Measurements from ENCODE around the gene CCDC30. TPM values are rescaled to one million over a fixed set of nuclear protein-coding genes. Genes with fewer than 3 reads are reported as not detected.

The CCDC30 gene
- 10 to 100 TPM in 4 of 5 donors, 1 to 10 TPM in 1; 8.6 to 16.7 (median 14.5) TPM for polyA plus RNA-seq (ENCODE audit: insufficient read depth in 1 of 5, insufficient read length in 5 of 5, low replicate concordance in 1 of 5)
- long read RNA-seq, donor 1, result 0 reads
- long read RNA-seq, donor 2, result 0 reads
- long read RNA-seq, donor 3, partial matches to known transcripts, result 8 of 8 reads
- long read RNA-seq, donor 3, other reads (novel, unspliced or antisense), result 0 of 8 reads
- long read RNA-seq, donor 4, result 0 reads
- long read RNA-seq, donor 5, result 0 reads
- long read RNA-seq, donor 6, result 0 reads
- long read RNA-seq, donor 7, result 0 reads
- long read RNA-seq, donor 8, result 0 reads

DNA sequence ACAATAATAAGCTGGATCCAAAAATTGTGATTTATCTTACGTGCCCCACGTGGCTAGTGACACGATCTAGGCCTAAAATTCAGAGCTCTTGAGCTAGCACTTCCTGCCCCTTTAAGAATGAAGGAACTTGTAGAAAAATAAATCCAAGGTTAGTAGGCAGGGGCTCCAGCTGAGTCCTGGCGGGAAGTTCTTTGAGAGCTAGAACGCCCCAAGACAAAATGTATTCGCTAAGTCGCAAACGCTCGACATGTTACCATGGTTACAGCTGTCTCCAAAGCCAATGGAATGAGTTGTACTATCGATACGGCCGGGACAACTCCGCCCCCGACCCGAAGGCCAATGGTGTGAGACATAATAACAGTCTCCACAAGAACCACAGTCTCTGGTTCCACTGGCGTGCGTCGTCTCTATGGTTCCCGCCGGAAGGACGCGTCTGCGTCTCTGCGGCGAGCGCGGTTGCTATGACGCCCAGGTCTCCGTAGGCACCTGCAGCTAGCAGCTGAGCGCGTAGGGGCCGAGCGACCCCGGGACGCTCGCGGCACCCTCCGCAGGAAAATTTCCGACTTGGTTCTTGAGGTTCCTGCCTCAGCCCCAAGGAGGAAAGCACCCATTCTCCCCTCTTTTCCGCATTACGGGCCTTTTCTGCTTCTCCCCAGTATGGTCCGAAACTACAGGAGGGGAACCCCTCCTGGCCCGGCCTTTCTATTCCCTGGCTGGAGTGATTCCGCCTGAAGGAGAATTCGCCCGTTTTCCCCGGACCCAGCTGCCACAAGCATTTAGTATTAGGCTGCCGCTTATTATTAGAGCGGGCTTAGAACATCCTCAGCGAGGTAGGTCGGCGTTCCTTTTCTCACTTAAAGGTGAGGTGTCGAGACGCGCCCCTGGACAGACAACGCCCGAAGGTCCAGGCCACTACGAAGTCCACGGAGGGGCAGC is at the start of gene CCDC30:
CCDC30 (plus strand) TSS at position 459 of the 936 bp plus-strand sequence. CDS start 17,266 bp downstream, outside the sequence.
- DNase-seq, result peak; percentile 95 to 97

- no peak for DNase-seq
These were observed 48.3 kb upstream of the CCDC30 start for GRCh38 chr1:42414551-42415496.

GRCh38 chr1:42417166-42417565 is 45.9 kb upstream of the CCDC30 start:
- peak; percentile 14 to 41 for DNase-seq

- DNase-seq, result no peak
These were observed 44.6 kb upstream of the CCDC30 start for GRCh38 chr1:42418516-42418915.

DNA sequence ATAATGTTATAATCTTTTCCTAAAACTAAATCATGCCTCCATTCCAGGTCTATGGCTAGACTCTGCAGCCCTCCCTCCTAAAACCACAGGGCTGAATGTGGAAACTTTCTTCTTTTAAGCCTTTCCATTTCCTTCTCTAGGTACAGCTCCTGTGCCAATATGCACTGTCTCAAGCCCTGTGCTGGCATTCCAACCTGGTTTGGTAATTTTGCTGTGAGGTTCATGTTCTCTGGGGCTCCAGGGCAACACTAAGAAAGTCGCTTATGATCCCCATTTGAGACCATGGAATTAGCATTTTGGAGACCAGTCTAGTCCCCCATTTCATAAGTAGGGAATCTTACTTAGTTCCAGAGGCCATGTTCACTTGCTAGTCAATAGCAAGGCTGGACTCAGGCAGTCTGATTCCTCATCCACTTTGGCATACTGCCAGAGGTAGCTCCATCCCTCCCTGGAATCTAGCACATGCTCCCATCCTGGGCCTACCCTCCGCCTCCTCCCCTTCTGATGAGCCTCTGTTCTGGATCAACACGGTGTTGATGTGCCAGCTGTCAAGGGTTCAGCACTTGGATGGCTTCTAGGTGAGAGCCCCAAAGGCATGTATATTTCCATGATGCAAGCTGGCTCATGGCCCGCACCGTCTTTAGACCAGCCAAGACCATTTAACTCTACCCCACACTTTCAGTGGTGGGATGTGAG is 43.8 kb upstream of the CCDC30 start:
- peak; percentile 53 to 58 for DNase-seq

- no peak for DNase-seq
These were observed 43.0 kb upstream of the CCDC30 start for GRCh38 chr1:42420121-42420520.

DNA sequence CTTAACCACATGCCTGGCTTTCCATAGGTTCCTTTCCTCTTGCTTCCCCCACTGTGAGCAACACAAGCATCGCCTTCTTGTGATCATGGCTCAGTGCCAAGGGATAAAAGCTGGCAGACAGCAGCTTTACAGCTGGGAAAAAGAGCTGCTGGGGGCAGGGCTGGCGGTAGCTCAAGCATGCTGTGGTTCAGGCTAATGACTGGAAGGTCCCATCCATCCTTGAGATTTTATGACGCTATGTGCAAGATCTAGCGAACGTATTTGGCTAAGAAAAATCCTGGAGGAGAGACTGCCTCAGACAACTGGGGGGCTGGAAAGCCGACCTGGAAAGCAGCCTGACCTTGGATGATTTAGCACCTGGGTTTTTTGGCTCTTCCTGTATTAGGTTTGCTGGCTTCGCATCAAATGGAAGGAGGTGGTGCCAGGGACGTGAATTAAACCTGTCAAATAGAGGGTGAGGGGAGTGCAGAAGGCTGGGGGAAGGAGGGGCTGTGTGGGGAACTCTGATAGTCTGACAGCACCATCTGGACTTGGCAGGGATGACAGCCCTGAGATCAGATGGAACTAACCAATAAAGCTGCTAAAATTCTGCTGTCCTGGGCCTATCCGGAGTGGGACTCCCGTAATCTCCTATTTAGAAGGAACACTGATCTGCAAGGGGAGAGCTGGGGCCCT is 42.0 kb upstream of the CCDC30 start:
- DNase-seq, result peak; percentile 84 to 85

DNA sequence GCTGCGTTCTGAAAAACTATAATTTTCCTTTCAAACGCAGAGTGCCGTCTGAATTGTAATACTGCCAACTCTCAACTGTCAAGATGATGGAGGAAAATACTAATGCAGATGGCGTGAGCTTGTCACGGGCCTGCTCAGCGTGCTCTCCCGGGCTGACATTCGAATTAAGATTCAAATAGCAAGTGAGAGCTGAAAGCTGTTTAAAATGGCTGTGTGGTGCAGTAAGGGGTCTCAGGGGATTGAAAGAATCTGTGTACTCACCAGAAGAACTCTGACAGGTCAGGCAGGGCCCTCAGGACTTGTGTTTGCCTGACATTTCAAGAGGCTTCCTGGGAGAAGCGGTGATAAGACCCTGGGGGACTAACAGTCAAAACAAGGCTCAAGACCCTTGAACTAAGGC is 40.3 kb upstream of the CCDC30 start:
- no peak for DNase-seq

DNA sequence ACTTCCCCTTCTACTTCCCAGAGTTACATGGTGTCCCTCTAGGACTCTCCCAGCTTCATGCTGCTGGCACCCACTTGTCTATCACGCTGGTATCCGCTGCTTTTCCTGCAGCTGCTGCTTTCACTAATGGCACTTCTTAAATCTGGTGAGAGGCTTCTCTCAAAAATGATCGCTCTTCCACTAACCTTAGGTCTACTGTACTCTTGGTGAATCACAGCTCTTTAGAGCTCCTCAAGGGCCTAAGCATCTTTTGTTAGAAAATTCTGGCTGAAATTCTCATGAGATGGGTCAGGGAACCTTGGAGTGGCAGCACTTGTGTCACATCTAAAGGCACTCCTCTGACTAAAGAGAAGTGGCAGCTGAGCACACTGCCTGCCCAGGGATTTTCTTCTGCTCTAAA is 39.4 kb upstream of the CCDC30 start:
- no peak for DNase-seq

DNA sequence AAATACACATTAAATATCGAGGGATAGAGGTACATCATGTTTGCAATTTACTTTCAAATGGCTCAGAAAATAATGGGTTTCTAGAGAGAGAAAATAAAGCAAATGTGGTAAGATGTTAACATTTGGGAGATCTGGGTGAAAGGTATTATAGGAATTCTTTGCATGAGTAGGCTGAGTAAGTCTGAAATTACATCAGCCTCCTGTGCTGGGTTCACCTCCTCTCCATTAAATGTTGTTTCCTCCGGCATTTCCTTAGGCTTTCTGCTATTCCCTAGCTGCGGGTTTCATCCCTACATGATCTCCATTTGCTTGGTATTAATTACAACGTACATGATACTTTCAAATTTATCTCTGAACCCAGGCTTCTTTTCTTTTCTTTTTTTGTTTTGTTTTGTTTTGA is 38.9 kb upstream of the CCDC30 start:
- DNase-seq, result no peak

GRCh38 chr1:42427240-42427639 is 35.8 kb upstream of the CCDC30 start:
- no peak for DNase-seq

DNA sequence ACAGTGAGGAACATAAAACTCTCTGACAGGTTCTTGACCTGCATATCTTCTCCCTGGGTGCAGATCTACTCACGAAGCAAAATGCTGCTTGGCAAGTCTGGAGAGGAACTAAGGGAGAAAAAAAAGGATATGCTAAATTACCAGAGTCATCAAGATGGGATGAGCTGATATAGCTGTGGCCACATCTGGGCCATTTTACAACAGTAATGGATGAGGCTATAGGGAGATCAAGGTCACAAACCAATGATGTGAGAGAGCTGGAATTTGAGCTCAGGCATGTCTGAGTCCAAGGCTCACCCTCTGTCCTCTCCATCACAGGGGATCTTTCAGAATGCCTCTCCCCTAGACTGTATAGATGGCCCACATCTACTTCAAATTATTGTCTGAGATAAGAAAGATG is 33.5 kb upstream of the CCDC30 start:
- no peak for DNase-seq

DNA sequence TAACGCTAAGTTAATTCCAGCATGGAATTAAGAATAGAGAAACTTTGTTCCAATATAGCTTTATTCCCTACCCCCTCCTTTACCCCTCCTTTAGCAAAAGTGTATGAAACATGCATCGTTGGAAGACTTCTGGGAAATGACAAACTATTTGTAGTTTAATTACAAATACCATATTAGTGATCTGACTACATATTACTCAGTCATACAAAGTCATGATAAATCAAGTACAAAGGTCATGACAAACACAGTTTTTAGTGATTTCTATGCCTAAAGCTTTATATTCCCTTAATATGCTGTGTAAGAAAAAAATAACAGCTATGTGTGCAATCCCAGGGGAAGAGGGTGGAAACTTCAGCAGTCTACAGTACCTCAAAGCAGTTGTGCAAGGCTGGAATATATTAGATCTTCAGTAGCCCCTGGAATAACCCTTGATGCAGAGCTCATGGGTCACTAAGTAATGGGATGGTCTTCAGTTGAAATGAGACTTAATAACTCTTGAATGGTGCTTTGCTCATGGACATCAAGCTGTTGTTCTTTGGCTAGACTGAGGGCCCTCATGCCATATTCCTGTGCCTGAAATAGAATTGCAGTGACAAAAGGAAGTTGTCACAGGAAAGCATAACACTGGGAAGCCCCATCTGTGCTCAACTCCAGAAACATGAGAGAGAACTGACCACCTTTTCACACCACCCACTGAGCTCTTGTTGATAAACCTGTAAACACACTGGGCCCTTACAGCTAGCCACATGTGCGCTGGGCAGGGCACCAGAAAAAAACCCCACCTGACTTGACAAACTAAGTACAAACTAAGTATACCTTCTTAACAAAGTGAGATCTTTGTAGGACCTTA is 32.6 kb upstream of the CCDC30 start:
- DNase-seq, result no peak

DNA sequence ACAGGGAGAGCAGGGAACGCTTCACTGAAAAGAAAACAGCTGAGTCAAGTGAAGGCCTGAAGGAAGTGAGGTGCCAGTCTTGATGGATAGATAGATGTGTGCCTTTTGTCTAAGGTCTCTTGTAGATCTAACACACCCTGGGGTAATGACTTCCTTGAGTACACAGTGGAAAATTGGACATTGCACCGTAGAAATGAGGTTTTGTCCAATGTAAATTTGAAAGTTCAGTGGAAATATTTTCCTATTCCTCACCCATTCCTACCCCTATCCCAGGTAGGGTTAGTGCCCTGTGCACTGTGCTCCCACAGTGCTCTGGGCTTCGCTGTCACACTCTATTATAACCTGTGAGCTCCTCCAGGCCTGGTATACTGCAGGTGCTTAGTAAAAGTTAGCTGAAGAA is 31.6 kb upstream of the CCDC30 start:
- DNase-seq, result no peak

DNA sequence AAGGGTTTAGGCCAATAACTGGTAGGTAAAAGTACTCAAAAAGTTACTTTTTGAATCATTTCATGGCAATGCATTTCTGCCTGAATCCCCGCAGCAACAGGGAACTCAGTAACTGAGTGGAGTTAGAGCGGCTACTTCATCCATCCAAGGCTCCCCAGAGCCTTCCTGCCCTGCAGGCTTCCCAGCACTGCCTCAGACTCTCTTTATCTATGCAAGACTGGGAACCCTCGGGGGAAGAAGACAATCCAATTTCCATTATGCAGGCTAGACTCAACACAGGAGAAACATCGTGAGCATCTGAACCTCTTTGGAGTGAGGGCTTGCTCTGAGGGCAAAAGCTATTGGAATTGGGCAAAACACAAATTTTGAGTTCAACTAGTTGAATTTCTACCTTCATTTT is 30.4 kb upstream of the CCDC30 start:
- DNase-seq, result no peak

DNA sequence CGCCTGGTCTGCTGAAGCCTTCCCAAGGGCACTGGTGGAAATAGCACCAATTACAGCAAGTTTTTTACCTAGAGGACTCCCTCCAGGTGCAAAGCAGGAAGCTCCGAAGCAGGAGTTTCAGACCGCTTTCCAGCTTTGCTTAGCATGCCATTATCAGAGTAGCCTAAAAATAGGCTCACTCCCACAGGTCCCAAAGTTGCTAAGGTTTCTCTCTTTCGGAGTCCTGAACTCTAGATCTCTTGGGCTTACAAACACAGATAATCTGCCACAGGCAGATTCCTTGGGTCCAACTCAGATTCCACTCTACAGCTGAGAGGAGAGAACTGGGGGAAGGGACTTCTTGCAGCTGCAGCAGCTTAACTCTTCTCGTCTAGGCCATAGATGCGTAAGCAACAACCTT is 29.7 kb upstream of the CCDC30 start:
- DNase-seq, result no peak

DNA sequence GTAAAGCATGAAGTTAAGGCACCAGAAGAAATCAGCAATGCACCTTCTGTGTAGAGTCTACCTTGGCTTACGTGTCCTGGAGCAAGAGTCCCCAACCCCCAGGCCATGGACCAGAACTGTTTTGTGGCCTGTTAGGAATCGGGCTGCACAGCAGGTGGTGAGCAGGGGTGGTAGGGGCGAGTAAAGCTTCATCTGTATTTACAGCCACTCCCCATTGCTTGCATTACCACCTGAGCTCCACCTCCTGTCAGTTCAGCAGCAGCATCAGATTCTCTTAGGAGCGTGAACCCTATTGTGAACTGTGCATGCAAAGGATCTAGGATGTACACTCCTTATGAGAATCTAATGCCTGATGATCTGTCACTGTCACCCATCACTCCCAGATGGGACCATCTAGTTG is 28.7 kb upstream of the CCDC30 start:
- no peak for DNase-seq

- no peak for DNase-seq
These were observed 23.1 kb upstream of the CCDC30 start for GRCh38 chr1:42439940-42440339.

GRCh38 chr1:42442662-42443061 is 20.4 kb upstream of the CCDC30 start:
- DNase-seq, result no peak

- DNase-seq, result no peak
These were observed 13.8 kb upstream of the CCDC30 start for GRCh38 chr1:42449256-42449655.

Measured in right lung (tissue), 10 donors.